Transverse colon (tissue), 4 donors: ENCODE measurements around the gene FAM13A. TPM values are rescaled to one million over a fixed set of nuclear protein-coding genes. Genes with fewer than 3 reads are reported as not detected.

Source experiments
- DNase-seq: peaks from one replicate; pipeline ENCODE4 v3.0.0-alpha.2; 2019
- H3K27ac ChIP-seq, 4 donors: fragments of 200-600 bp; sonication (generic); 2 replicates each; pipeline ENCODE4 v1.5.1; 2016 to 2018; ENCODE audit warnings: inconsistent platforms in 4 of 4
- H3K27me3 ChIP-seq: fragments of 200-600 bp; sonication (generic); 2 replicates; pipeline ENCODE4 v1.5.1; 2017; ENCODE audit warnings: inconsistent platforms
- H3K36me3 ChIP-seq, 4 donors: fragments of 200-600 bp; sonication (generic); 2 replicates each; pipeline ENCODE4 v1.5.1; 2017 to 2019; ENCODE audit warnings: inconsistent platforms in 4 of 4
- H3K4me1 ChIP-seq, 4 donors: fragments of 200-600 bp; sonication (generic); 2 replicates each; pipeline ENCODE4 v1.5.1; 2017 to 2020; ENCODE audit warnings: inconsistent platforms in 4 of 4
- H3K4me3 ChIP-seq, 4 donors: fragments of 200-600 bp; sonication (generic); 1 replicate in 1 of 4; 2 replicates in 3 of 4; pipeline versions ENCODE4 v1.5.1 to v1.6.1; 2017 to 2019; ENCODE audit warnings: inconsistent platforms in 4 of 4
- H3K9me3 ChIP-seq, 2 donors: fragments of 200-600 bp; sonication (generic); 2 replicates each; pipeline ENCODE4 v1.5.1; 2017 to 2019; ENCODE audit warnings: inconsistent platforms in 2 of 2
- CTCF ChIP-seq, 5 experiments: fragments of 200-600 bp in 3 of 5; fragments of 450-650 bp in 2 of 5; sonication (generic) in 3 of 5; IDR thresholded peaks; 1 replicate in 2 of 5; 2 replicates in 3 of 5; pipeline ENCODE4 v1.5.1; 2016 to 2017; ENCODE audit warnings: antibody characterized with exemption in 5 of 5, inconsistent platforms in 3 of 5, mild to moderate bottlenecking in 2 of 5, moderate library complexity in 1 of 5
- EP300 ChIP-seq: sonication (generic); formaldehyde crosslinking; IDR thresholded peaks from one replicate; pipeline ENCODE4 v1.6.1; 2017; ENCODE audit warnings: antibody characterized with exemption, low read depth
- POLR2A ChIP-seq: fragments of 450-650 bp; IDR thresholded peaks from one replicate; pipeline ENCODE4 v1.6.1; 2016; ENCODE audit warnings: antibody characterized with exemption, mild to moderate bottlenecking, moderate library complexity
- POLR2AphosphoS5 ChIP-seq, 3 donors: sonication (generic); formaldehyde crosslinking; IDR thresholded peaks; one replicate each; pipeline ENCODE4 v1.6.1; 2016; ENCODE audit warnings: antibody characterized with exemption in 3 of 3
- WGBS, 2 donors: methylation state at CpG; one replicate each; pipeline ENCODE4 v1.1.5; 2018; ENCODE audit warnings: low coverage in 1 of 2; 5-methylcytosine and 5-hydroxymethylcytosine counted together
- in situ Hi-C, 4 donors: fragments of 200-750 bp; cut with MboI; loops; one replicate each; pipeline versions ENCODE4 v1.15.0 to v1.15.1; 2017; ENCODE audit warnings: low sequenced_read_pairs in 3 of 4, low pct_ligation_motif_present in 1 of 4, low pct_unique_long_range_greater_than_20kb in 1 of 4
- intact Hi-C: fragments of 100-400 bp; cut with DNase I; formaldehyde crosslinking; loops from one replicate; pipeline ENCODE4 v1.15.1; 2023; ENCODE audit warnings: low total_unique reads
- total RNA-seq, 4 donors: library from RNA; depleted of rRNA; stranded (reverse); fragments of >200 nt; gene quantifications; one replicate each; pipeline ENCODE4 v1.1.0, GENCODE V29; 2016

FAM13A gene
- total RNA-seq, 4 donors from 2014 or later, result 57.6 to 88.6 (median 67.6) TPM

- Histone ChIP-seq H3K36me3 (no peaks in the 10 kb centered on the region), H3K9me3 (no peaks in the 10 kb centered on the region), H3K4me3 (no peak overlapping the region), H3K27me3 (no peaks in the 10 kb centered on the region), H3K4me1 (peaks cover 0 to 9% (median 0%) of the 10 kb centered on the region in 4 donors), H3K27ac (no peak overlapping the region)
- 66 to 78% methylated on average over 1 of the region's 1 CpG for WGBS, 2 donors
- no peak for DNase-seq
- no peak for TF ChIP-seq POLR2A
- intact Hi-C loops (no loop called here), in situ Hi-C loops (no loop called here)
Observed at GRCh38 chr4:88878642-88879041, 178.3 kb downstream of the FAM13A start.

- Histone ChIP-seq H3K4me3 (no peak overlapping the region), H3K36me3 (no peaks in the 10 kb centered on the region), H3K4me1 (peaks cover 0 to 22% (median 4%) of the 10 kb centered on the region in 4 donors), H3K9me3 (no peaks in the 10 kb centered on the region), H3K27ac (no peak overlapping the region), H3K27me3 (no peaks in the 10 kb centered on the region)
- no peak for TF ChIP-seq EP300
- no peak for TF ChIP-seq CTCF (IDR thresholded peaks at IDR 0.05)
- TF ChIP-seq POLR2A, result no peak
- TF ChIP-seq POLR2AphosphoS5 (IDR thresholded peaks at IDR 0.05), result no peak
- intact Hi-C loops, result no loop called here
- WGBS, 2 donors, result 90% methylated on average over 9 of the region's 9 CpGs; no CpG with 5 or more reads in 1 of the 2 donors
- in situ Hi-C loops, result no loop called here
- no peak for DNase-seq
Observed at GRCh38 chr4:88870428-88870827, 186.6 kb downstream of the FAM13A start.

- DNase-seq, result peak; percentile 32
- no peaks in the 10 kb centered on the region for H3K27me3 ChIP-seq
- 40 to 62% methylated on average over 3 of the region's 3 CpGs for WGBS, 2 donors
- peaks cover 0 to 22% (median 4%) of the 10 kb centered on the region in 4 donors for H3K4me1 ChIP-seq
- TF ChIP-seq POLR2AphosphoS5 (IDR thresholded peaks at IDR 0.05), result peak in 2 of 3 donors; percentile 24 to 53
- no peak for TF ChIP-seq POLR2A
- no peak for TF ChIP-seq CTCF (IDR thresholded peaks at IDR 0.05)
- peak overlapping the region; percentile 47 to 57 (median 50) for H3K27ac ChIP-seq
- intact Hi-C loops (no loop called here), in situ Hi-C loops (no loop called here)
- no peaks in the 10 kb centered on the region for H3K9me3 ChIP-seq
- no peaks in the 10 kb centered on the region for H3K36me3 ChIP-seq
- H3K4me3 ChIP-seq, result no peak overlapping the region
Observed at GRCh38 chr4:88868510-88868909, 188.5 kb downstream of the FAM13A start.

DNA sequence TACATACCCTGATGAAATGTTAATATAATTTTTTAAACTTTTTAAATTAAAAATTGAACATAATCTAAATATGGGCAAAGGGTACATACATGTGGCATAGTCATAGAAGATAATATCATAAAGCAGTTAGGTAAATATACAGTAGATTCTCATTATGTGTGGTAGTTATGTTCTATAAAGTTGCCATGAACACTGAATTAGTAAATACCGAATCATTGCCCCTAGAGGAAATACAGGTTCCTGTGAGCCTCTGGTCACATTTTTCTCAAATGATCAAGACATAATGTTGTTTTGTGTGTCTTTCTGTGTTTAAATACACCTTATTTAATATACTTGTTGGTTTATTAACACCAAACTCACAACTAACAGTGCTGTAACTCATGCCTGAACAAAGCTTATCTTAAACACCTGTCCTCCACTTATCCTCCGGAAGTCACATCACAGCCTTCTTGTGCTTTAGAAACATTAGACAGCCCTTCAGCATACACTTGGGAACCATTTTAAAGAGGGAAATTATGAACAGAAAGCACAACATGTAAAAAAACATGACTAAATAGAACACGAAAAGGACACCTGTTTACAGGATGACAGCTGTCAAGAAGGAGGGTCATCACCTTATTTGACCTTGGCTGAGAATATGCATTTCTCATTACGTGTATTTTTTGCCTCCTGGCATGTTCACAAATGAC is 190.0 kb downstream of the FAM13A start:
- WGBS, 2 donors, result 57 to 64% methylated on average over 4 of the region's 4 CpGs

More for the DNA sequence above, 190.0 kb downstream of the FAM13A start:
- intact Hi-C loops, result no loop called here
- Histone ChIP-seq H3K9me3 (no peaks in the 10 kb centered on the region), H3K27me3 (no peaks in the 10 kb centered on the region), H3K36me3 (no peaks in the 10 kb centered on the region), H3K4me1 (peaks cover 0 to 22% (median 4%) of the 10 kb centered on the region in 4 donors), H3K27ac (peak overlapping the region in 1 of 4 donors; percentile 10), H3K4me3 (no peak overlapping the region)
- no peak for TF ChIP-seq POLR2AphosphoS5 (IDR thresholded peaks at IDR 0.05)
- no peak for TF ChIP-seq POLR2A
- TF ChIP-seq EP300, result no peak
- TF ChIP-seq CTCF (IDR thresholded peaks at IDR 0.05), result no peak
- no peak for DNase-seq
- in situ Hi-C loops, result no loop called here
